AG09309 (cell line): Measurements from ENCODE around the gene TMEM271.

Source experiments
- DNase-seq: peaks from one replicate; pipeline ENCODE4 v3.0.0-alpha.2; 2010; ENCODE audit warnings: low read depth
- H3K4me3 ChIP-seq: 2 replicates; pipeline ENCODE4 v1.5.1; 2011; ENCODE audit warnings: mild to moderate bottlenecking, low read depth, low read length, moderate library complexity; ENCODE audit not compliant: control insufficient read depth
- CTCF ChIP-seq: IDR thresholded peaks from 2 replicates; pipeline ENCODE4 v1.5.1; 2011; ENCODE audit warnings: mild to moderate bottlenecking, low read depth, low read length, inconsistent platforms; ENCODE audit not compliant: insufficient read depth, control insufficient read depth; ENCODE audit errors: missing control alignments

Gene TMEM271

GRCh38 chr4:616911-617643 lies 41.0 kb upstream of the TMEM271 start:
- DNase-seq = no peak
- TF ChIP-seq CTCF = no peak
- no peak overlapping the region for H3K4me3 ChIP-seq

- no peak for TF ChIP-seq CTCF
- no peak for DNase-seq
These were observed 40.0 kb upstream of the TMEM271 start for GRCh38 chr4:616091-616490.

GRCh38 chr4:613126-613525 lies 37.0 kb upstream of the TMEM271 start:
- TF ChIP-seq CTCF = no peak
- no peak overlapping the region for H3K4me3 ChIP-seq
- DNase-seq = no peak

More at GRCh38 chr4:616091-616490, 40.0 kb upstream of the TMEM271 start:
- H3K4me3 ChIP-seq = no peak overlapping the region

GRCh38 chr4:612749-613125 lies 36.6 kb upstream of the TMEM271 start:
- DNase-seq = no peak
- H3K4me3 ChIP-seq = no peak overlapping the region
- no peak for TF ChIP-seq CTCF

GRCh38 chr4:612052-612748 lies 36.1 kb upstream of the TMEM271 start:
- no peak for TF ChIP-seq CTCF
- DNase-seq = no peak
- no peak overlapping the region for H3K4me3 ChIP-seq

- TF ChIP-seq CTCF = no peak
- no peak overlapping the region for H3K4me3 ChIP-seq
- DNase-seq = peak; percentile 10
These were observed 34.5 kb upstream of the TMEM271 start for GRCh38 chr4:610411-611261.
